HFF-Myc (cell line): ENCODE data around the gene OR10AD1.

ENCODE experiments used
- DNase-seq: peaks from one replicate; pipeline ENCODE4 v3.0.0-alpha.2; 2011; ENCODE audit warnings: low read depth; ENCODE audit errors: extremely low read depth
- H3K4me3 ChIP-seq: replicated peaks from 2 replicates; pipeline ENCODE4 v1.5.1; 2011; ENCODE audit warnings: low read depth, mild to moderate bottlenecking, control low read depth, low read length
- TF ChIP-seq, protein P1 (sequence below): IDR thresholded peaks from 2 replicates; pipeline ENCODE4 v1.5.1; 2012; ENCODE audit warnings: mild to moderate bottlenecking, low read depth, low read length, control low read depth; ENCODE audit errors: missing control alignments

OR10AD1 gene

DNA sequence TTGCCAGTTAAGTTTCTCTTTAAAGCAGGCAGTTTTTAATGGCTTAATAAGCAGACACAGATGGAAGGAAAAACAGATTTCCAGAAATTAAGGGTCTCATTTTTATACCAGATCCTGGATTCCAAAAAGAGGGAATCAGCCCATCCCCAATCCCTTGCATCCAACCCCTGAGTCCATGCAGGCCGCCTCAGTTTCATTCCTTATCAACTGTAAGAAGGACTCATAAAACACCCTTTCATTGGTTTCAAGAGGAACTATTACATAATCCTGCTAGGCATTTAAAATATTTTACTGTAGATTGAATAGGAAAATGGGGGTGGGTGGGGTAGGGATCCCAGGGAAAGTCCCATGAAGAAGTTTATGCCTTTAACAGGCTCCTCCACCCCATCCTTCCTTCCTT, 10.2 kb downstream of the OR10AD1 start:
- no peak overlapping the region for H3K4me3 ChIP-seq
- DNase-seq: no peak
- TF ChIP-seq, protein P1, sequence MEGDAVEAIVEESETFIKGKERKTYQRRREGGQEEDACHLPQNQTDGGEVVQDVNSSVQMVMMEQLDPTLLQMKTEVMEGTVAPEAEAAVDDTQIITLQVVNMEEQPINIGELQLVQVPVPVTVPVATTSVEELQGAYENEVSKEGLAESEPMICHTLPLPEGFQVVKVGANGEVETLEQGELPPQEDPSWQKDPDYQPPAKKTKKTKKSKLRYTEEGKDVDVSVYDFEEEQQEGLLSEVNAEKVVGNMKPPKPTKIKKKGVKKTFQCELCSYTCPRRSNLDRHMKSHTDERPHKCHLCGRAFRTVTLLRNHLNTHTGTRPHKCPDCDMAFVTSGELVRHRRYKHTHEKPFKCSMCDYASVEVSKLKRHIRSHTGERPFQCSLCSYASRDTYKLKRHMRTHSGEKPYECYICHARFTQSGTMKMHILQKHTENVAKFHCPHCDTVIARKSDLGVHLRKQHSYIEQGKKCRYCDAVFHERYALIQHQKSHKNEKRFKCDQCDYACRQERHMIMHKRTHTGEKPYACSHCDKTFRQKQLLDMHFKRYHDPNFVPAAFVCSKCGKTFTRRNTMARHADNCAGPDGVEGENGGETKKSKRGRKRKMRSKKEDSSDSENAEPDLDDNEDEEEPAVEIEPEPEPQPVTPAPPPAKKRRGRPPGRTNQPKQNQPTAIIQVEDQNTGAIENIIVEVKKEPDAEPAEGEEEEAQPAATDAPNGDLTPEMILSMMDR: no peak

DNA sequence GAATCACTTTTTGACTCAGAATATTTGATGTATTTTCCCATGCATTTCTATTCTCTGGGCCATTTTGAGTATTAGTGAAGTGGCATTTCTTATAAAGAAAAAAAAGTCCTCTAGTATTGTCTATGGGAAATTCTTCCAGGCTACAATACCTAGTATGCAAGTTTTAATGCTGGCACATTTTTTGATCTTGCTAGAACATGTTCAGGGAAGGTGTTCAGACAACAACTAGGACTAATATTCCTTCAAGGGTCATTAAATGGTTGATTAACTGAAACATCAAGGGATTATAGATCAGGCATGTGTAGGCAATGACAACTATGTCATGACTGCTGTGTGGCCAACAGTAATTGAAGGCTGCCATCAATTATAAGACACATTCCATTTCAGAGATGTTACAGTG, 12.0 kb downstream of the OR10AD1 start:
- no peak overlapping the region for H3K4me3 ChIP-seq
- no peak for DNase-seq
- TF ChIP-seq, protein P1: no peak

DNA sequence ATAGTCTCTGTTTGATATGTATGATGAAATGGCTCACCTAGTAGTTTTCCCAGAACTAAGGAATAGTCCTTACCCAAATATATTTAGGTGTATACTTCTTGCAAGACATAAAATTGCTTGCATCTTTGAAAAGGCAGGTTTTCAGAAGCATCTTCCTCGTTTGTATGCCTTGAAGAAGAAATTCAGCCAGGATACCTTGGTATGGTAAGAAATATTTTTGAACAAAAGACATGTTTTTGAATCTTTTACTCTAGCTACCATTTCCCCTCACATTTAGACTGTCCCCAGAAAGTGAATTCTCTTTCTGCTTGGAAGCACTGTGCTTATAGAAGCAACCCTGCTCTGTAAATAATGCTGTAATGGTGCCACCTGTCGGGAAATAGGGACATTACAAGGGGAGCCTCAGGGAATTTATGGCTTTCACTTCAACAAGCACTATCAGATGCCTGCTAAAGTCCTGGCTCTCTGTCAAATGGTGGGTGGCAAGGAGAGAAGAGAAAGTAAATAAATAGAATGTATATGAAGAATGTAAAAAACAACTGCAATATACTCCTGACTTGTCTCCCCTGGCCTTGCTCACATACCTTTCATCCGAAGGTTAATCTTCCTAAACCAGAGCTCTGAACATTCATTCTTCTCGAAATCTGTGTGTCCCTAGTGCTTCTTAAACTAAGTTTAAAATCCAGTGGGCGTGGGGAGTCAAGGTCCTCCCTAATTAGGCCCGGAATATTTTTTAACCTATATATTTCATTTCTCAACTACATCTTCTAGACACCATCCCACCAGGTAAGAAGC, 13.6 kb downstream of the OR10AD1 start:
- H3K4me3 ChIP-seq: no peak overlapping the region
- peak; percentile 73 for DNase-seq
- TF ChIP-seq, protein P1: peak; percentile 78

DNA sequence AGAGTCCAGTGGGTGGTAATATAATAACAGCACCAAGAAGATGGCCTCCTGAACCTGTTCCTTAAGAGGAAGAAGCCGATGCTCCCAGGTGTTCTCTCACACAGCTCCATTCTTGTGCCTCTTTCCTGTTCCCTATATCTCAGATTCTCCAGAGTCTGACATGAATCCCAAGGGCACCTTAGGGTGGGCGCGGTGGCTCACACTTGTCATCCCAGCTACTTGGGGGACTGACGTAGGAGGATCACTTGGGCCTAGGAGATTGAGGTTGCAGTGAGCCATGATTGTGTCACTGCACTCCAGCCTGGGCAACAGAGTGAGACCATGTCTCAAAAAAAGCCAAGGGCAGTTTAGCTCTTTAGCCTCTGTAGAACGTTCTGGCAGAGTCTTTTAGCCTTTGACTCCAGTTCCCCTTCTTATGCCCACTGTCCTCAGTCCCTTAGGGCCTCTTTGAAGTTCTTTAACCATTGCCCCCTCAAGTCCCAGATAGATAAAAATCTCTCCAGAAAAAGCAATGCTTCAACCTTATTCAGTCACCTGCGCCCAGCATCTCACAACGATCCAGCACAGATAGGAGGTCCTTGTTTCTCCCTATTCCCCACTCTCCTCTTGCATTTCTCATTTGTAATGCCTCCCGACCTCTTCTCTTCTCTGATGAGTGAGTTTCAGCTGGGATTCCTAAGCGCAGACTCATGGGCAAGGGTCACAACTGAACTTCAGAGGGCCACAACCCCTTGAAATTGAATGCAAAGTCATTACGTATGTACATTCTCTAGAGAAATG, 15.0 kb downstream of the OR10AD1 start:
- TF ChIP-seq, protein P1: no peak
- no peak overlapping the region for H3K4me3 ChIP-seq
- no peak for DNase-seq

DNA sequence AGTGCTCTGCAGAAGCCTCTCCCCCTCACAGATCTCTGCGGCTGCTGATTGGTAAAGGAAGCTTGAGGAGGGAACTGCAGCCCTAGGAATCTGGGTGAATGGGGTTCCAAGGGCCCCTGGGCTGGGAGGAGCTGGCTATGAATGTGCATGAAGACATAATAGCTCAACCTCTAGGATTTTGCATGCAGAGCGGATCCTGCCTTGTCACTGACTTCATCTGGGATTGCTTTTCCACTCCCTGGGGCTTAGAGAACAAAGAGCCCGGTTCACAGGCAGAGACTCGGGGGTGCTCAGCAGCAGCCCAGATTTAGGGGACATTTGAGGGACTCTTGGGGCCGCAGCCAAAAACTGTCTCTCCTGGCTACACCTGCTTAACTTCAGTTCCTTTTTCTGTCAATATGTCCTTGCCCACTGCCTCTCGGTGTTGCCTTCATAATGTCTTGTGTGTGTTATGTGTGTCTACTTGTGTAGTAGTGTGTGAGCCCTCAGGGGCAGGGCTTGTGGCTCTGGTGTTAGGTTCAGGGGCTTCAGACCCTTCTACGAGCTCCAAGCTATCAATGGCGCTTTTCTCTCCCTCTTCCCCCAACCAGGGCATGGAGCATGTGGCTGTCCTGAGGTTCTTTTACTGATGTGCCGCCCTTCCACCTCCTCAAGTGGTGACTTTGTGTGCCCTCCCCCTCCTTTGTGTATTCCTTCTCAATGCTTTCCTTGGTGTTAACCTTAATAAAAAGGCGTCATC, 17.7 kb downstream of the OR10AD1 start:
- TF ChIP-seq, protein P1: no peak
- DNase-seq: no peak
- no peak overlapping the region for H3K4me3 ChIP-seq

DNA sequence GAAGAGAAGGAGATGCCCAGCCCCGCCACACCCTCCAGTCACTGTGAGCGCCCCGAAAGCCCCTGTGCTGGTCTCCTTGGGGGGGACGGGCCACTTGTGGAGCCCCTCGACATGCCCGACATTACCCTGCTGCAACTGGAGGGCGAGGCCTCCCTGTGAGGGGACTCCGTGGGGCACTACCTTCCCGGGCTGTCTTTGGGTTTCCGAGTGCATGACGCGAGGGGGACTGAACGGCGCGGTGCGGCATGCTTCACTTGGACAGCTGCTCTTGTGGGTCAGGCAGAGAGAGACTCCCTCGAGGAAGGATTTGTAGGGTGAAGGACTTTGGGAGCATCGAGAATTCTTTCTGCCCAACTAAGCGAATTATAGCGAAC, 18.6 kb downstream of the OR10AD1 start:
- TF ChIP-seq, protein P1: no peak
- H3K4me3 ChIP-seq: no peak overlapping the region

More for the DNA sequence above, 18.6 kb downstream of the OR10AD1 start:
- DNase-seq: no peak
